Measurements from ENCODE around the gene C12orf75.

GRCh38 chr12:105396983-105397382 lies 66.5 kb downstream of the C12orf75 start:
- TF ChIP-seq EP300 (IDR thresholded peaks at IDR 0.05): no peak
- TF ChIP-seq CTCF (IDR thresholded peaks at IDR 0.05): no peak
- no peak for TF ChIP-seq POLR2AphosphoS5 (IDR thresholded peaks at IDR 0.05)
- TF ChIP-seq POLR2A (IDR thresholded peaks at IDR 0.05): no peak
